Activated CD8-positive, alpha-beta memory T cell treated with anti-CD3 and anti-CD28 coated beads, Interleukin-2, amount 50 U/mL, for 24 hours (primary cell): Measurements from ENCODE around the gene ASMT.
A peak's percentile ranks its signal among the peaks of the same experiment; 100 is the strongest.
"Not testable (repeated sequence)": the region's sequence is repeated elsewhere in the genome, so short reads cannot be mapped to it uniquely, and the experiment has no call there.

ENCODE experiments used
- DNase-seq: peaks from one replicate; pipeline ENCODE4 v3.0.0-alpha.2; 2020; ENCODE audit errors: extremely low read depth

The ASMT gene, protein sequence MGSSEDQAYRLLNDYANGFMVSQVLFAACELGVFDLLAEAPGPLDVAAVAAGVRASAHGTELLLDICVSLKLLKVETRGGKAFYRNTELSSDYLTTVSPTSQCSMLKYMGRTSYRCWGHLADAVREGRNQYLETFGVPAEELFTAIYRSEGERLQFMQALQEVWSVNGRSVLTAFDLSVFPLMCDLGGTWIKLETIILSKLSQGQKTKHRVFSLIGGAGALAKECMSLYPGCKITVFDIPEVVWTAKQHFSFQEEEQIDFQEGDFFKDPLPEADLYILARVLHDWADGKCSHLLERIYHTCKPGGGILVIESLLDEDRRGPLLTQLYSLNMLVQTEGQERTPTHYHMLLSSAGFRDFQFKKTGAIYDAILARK

DNA sequence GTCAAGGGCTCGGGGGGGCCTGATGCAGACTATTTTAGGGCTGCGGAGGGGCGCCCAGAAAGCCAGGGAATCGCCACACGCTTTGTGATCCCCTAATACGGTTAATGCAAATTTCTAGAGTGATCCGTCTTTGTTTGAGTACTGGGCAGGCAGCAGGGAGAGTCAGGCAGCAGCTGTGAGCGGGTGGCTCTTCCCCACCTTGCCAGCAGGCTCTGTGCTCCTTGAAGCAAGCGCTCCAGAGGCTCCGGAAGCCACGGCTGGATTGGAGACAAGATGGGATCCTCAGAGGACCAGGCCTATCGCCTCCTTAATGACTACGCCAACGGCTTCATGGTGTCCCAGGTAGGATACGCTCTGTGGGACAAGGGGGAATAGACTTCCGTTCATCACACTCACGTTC, at the start of gene ASMT:
TSS of gene ASMT (plus strand) at position 133 of the 400 bp plus-strand sequence. CDS start at position 274, 141 bp downstream.
- DNase-seq = no peak

DNA sequence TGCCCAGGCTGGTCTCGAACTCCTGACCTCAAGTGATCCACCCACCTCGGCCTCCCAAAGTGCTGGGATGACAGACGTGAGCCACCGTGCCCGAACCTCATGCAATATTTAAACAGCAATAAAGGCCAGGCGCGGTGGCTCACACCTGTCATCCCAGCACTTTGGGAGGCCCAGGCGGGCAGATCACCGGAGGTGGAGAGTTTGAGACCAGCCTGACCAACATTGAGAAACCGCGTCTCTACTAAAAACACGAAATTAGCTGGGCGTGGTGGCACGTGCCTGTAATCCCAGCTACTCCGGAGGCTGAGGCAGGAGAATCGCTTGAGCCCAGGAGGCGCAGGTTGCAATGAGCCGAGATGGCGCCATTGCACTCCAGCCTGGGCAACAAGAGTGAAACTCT, 40.7 kb upstream of the ASMT start:
- not testable (repeated sequence) for DNase-seq

DNA sequence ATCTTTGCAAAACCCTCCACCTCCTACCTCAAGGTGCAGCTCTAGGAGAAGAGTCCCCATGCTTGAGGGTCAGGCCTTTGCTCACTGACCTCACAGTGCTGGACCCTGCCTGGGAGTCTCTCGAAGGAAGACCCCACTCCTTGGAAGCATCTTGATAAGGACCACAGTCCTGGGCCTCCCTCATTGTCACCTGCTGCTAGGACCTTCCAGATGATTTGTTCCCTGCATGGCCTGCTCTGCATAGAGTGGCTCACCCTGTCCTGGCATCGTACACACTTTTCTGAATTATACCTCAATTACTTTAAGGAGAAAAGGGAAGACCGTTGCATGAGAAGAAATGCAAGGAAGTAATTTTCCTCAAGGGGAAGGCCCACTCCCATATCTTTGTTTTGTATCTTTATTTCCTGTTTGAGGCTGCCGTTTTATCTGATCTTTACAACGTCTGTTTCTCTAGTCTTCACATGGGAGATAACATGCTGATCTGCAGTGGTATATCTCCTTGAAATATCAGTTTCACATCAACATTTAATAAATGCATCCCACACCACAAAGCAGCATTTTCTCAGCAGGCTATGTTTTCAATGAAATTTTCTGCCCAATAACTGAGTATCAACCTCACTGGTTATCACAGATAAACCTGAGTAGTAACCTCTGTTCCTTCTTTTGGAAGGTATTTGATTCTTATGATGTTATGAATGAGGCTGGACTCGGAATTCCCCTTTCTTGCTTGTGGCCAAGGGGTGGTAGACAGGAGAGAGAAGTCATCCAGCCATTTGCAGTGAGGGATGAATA, 38.5 kb upstream of the ASMT start:
- no peak for DNase-seq

DNA sequence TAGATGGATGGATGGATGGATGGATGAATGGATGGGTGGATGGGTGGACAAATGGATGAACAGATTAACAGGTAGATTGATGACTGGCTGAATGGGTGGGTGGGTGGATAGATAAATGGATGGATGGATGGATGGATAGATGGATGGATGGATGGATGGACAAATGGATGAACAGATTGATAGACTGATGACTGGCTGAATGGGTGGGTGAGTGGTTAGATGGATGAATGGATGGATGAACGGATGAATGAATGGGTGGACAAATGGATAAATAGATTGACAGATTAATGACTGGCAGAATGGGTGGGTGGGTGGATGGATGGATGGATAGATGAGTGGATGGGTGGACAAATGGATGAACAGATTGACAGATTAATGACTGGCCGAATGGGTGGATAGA, 37.0 kb upstream of the ASMT start:
- no peak for DNase-seq

DNA sequence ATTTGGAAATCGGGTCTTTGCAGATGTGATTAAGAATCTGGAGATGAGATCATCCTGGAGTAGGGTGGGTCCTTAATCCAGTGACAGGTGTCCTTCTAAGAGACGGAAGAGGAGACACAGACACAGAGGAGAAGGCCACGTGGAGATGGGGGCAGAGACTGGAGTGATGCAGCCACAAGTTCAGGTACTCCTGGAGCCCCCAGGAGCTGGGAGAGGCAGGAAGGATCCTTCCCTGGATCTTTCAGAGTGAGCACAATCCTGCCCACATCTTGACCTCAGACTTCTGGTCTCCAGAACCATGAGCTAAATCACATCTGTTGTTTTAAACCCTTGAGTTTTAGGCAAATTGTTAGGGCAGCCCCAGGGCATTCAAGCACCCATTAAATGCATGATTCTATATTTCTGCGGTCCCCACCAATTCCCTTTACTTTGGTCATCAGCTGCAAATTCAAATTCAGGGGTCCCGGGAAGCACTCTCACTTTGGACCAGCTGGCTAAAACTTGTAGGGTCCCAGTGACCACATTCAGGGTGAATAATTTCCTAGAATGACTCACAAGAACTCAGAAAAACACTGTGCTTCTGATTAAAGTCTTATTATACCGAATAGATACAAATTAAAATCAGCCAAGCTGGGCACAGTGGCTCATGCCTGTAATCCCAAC, 36.2 kb upstream of the ASMT start:
- no peak for DNase-seq

DNA sequence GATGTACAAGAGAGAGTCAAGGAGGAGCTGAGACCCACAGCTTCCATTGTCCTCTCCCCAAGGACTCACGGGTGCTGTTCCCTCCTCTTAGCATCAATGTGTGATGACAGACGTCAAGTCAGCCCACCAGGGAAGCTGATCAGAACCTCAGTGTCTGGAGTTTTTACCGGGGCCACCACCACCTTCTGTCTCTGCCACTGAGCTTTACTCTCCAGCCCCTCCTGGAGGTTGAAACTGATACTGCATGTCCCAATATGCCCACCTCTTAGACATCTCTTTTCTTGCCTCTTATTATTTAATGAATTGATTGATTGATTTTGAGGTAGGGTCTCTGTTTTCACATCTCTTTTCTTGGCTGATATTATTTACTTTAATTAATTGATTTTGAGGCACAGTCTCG, 33.7 kb upstream of the ASMT start:
- peak; percentile 62 for DNase-seq

DNA sequence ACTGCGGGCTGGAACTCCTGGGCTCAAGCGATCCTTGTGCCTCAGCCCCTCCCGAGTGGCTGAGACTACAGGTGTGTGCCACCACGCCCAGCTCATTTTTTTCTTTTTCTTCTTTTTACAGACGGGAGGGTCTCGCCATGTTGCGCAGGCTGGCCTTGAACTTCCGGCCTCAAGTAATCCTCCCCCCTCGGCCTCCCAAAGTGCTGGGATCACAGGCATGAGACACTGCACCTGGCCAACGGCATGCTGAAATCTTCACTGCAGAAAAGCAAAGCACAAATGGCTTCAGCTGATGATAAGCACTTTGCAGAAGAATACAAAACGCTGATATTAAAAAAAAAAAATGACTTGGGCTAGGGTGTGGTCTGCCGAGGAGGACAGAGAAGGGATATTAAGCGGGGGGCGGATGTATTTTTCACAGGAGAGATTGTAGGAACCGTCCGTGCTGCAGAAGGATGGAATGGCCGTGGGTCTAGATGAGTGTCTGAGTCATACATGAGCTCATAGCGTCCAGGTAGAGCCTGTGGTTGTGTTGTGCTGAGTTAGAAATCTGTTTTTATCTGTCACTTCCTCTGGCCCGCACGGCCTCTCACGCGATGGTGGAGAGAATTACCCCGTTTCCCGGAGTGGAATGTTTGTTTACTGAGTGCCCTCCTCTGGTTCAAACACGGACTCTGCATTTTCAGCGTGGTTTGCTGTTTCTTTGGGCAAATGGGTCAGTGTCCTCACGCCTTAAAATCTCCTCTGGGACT, 32.0 kb upstream of the ASMT start:
- DNase-seq = peak; percentile 48

DNA sequence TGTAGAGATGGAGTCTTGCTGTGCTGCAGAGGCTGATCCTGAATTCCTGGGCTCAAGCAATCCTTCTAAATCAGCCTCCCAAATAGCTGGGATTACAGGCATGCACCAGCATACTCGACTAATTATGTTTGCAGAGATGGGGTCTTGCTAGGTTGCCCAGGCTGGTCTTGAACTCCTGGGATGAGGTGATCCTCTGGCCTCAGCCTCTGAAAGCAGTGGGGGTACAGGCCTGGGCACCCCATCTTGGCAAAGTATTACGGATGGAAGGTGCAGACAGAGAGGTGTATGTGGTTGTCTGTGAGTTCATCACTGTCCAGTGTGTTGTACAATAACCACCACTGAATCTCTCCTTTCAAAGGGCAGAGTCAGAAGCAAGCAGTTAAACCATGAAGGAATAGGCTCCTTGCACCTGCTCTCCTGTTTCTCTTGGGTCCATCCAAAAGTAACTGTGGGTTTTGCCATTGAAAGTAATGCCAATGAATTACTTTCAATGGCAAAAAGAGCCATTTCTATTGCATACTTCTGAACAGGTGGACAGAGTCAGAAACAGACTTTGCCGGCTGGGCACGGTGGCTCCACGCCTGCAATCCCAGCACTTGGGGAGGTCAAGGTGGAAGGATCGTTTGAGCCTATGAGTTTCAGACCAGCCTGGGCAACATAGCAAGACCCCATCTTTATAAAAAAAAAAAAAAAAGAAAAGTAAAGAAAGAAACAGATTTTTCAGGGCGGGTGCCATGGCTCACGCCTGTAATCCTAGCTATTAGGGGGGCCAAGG, 30.4 kb upstream of the ASMT start:
- DNase-seq = no peak

DNA sequence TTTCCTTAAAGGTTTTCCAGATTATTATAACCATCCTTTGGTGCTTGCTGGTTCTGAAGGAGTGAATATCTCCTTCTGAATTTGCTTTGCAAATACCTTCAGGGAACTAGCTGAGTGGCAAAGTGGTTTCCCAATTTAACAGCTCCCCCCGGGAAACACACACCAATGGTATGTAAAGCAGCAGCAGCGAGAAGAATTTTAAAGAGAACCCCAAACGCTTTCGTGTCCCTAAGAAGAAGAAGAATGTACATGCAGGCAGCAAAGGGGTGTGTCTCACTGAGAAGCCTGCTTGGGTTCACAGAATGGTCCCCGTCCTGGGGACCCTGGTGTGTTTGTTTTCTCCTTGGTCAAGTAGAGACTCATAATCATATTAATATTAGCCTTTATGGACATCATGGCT, 27.7 kb upstream of the ASMT start:
- DNase-seq = no peak

DNA sequence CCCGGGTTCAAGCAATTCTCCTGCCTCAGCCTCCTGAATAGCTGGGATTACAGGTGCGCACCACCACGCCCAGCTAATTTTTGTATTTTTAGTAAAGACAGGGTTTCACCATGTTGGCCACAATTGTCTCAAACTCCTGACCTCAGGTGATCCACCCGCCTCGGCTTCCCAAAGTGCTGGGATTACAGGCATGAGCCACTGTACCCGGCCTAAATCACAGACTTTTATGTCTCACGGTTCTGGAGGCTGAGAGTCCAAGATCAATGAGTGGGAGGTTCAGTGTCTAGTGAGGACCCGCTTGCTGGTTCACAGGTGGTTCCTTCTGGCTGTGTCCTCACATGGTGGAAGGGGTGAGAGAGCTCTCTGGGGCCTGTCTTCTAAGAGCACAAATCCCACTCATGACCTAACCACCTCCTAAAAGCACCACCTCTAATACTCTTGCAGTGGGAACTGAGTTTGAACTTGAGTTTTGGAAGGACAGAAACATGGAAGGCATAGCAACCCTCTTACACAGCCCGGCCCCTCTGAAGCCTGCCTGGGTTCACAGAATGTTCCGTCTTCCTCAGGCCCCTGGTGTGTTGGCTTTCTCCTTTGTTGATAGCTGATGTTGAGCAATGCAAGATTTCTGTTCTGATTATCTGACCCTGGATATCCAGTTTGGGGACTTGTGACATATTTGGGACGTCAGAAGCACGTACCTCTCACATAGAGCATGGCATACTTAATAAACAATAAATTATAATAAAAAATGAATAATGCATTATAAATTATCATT, 25.3 kb upstream of the ASMT start:
- DNase-seq = no peak

DNA sequence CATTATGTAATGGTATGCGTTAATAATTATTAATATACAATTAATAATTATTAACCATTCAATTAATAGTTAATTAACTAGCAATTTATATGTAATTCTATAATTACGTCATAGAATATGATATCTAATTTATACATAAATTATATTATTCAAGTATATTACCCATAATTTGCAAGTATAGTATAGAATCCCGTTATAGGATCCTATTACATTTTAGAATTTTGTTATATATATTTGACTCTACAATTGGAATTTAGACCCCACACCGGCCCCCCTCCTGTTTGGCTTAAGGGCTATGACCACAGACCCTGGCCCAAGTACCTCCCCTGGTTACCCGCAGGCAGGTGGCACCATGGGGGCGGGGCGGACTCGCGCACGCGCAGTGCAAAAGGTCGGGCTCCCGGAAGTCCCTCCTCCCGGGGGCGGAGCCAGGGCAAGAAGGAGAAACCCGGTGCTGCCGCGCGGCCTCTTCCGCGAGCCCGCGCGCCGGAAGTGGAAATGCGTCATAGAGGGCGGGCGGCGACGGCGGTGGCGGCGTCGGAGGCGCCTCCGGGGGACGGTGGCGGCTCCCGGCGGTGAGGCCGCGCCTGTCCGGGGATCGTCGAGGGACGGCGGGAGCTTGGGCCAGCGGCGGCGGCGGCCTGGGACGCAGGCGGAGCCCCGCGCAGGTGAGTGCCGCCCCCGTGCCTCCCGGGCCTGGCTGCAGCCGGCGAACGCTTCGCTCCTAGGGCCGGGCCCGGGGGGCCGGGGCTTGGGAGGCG, 23.6 kb upstream of the ASMT start, which contains the start of gene AKAP17A:
TSS of gene AKAP17A (plus strand) at position 503 of the 761 bp plus-strand sequence. CDS start 1,859 bp downstream, outside the sequence.
- DNase-seq = peak; percentile 96

DNA sequence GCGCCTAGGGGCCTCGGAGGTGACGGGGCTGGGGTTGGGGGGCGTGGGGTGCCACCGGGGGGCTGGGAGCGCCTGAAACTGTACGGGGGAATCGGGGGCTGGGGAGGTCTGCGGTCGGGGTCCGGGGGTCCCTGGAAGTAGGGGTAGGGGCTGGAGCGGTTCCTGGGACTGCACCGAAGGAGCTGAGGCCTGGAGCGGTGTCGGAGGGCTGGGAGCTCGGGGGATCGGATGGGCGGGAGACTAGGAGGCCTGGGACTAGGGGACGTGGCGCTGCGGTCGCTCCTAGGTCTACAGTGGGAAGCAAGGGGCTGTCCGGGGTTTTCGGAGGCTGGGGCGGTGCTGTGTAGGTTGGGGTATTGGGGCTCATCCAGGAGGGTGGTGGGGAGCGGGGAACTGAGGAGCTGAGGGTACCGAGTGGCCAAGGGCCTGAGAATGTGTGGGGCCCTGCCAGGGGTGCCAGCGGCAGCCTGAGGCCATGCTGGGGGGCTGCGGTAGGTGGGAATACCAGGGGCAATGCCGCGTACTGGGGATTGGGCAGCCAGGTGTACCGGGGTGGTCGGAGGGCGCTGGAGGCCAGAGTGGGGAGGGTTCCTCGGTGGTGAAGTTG, 22.9 kb upstream of the ASMT start:
- DNase-seq = no peak

DNA sequence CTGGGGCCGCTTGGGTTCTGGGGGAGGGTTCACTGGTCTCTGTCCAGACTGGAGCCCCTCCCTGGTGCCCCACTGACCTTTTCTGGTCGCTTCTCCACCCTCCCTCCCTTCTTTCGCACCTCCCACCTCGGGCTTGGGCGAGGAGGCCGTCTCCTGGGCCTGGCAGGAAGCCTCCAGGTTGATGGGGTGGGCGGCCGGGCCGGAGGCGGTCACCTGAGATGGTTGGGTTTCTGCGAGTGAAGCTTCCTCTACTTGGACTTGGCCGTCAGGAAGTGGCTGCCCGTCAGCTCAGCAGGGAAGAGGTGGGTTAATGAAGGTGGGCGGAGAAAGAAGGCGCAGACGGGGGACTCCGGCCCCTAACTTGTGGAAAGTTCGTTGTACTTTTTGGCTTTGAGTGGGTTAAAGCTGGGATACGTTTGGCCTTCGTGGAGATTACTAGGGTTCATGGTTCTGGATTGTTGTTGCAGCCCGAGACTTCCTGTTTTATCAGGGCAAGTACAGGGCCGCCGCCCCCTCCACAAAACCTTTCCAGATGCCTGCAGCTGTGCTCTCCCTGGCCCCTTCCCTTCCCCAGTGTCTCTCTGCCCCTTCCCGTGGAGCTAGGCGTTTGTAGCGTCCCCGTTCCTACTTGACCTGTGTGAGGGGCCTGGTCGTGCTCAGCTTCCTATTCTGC, 22.3 kb upstream of the ASMT start:
- DNase-seq = no peak

DNA sequence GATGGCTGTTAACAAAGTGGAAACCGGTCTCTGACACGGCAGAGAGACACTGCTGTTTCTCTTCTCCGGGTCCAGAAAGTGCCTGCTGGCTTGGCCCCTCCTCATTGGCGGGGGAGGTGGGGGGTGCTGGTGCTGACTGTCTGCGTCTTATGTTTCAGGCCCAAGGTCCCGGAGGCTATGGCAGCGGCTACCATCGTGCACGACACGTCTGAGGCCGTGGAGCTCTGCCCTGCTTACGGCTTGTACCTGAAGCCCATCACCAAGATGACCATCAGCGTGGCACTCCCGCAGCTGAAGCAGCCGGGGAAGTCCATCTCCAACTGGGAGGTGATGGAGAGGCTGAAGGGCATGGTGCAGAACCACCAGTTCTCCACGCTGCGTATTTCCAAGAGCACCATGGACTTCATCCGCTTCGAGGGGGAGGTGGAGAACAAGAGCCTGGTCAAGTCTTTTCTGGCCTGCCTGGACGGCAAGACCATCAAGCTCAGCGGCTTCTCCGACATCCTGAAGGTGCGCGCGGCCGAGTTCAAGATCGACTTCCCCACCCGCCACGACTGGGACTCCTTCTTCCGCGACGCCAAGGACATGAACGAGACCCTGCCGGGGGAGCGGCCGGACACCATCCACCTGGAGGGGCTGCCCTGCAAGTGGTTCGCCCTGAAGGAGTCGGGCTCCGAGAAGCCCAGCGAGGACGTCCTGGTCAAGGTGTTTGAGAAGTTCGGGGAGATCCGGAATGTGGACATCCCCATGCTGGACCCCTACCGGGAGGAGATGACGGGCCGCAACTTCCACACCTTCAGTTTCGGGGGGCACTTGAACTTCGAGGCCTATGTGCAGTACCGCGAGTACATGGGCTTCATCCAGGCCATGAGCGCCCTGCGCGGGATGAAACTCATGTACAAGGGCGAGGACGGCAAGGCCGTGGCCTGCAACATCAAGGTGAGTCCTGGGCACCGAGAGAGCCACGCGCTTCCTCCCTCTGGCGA, 21.3 kb upstream of the ASMT start:
- no peak for DNase-seq

DNA sequence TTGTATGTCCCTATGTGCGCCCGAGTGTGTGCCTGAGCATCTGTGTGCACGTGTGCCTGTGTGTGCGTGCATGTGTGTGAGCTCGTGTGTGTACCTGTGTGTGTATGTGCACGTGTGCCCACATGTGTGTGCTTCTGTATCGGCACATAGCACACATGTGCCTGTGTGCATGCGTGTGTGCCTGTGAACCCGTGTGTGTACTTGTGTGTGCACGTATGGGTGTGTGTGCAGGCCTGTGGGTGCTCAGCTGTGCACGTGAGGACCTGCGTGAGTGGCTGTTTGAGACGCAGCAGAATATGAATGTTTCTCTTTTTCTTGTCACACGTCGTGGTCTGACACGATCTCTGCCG, 19.2 kb upstream of the ASMT start:
- no peak for DNase-seq

DNA sequence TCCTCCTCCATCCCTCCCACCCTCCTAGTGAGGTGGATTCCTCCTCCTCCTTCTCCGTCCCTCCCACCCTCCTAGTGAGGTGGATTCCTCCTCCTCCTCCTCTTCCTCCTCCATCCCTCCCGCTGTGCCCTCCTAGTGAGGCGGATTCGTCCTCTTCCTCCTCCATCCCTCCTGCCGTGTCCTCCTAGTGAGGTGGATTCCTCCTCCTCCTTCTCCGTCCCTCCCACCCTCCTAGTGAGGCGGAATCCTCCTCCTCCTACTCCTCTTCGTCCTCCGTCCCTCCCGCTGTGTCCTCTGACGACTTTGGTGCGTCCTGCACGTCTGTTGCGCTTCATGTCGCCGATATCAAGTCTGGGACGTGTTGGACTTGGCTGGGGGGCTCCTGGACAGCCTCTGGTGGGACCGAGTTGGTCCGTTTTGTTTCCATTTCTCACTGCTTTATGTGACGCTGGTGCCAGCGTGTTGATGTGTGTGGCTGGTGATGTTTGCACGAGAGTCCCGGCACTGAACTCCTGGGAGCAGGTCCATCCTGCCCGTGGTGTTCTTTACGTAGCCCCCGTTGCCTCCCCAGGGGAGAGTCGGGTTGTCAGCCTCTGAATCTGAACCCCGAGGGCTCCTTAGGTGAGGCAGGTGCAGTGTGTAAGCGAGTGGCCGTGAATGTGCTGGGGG, 18.0 kb upstream of the ASMT start:
- no peak for DNase-seq
